ENCODE data around the gene MAD2L1BP.

MAD2L1BP gene

GRCh38 chr6:43679057-43679456 lies 43.4 kb downstream of the MAD2L1BP start:
- Histone ChIP-seq H3K4me3 (no peak overlapping the region), H3K9me3 (no peaks in the 10 kb centered on the region), H3K27me3 (no peaks in the 10 kb centered on the region), H3K4me1 (no peaks in the 10 kb centered on the region), H3K27ac (no peak overlapping the region), H3K36me3 (peaks cover 42 to 78% (median 68%) of the 10 kb centered on the region in 3 donors)
- TF ChIP-seq CTCF (IDR thresholded peaks at IDR 0.05): no peak
- intact Hi-C loops (cut with DNase I; ENCODE audit: low total_unique reads): loop anchor here (5.0 kb wide), 1 partner anchor 152 kb away; no protein-coding TSS in a partner anchor
- DNase-seq: no peak

- H3K27ac ChIP-seq: no peak overlapping the region
- no peak for TF ChIP-seq CTCF (IDR thresholded peaks at IDR 0.05)
- no peaks in the 10 kb centered on the region for H3K4me1 ChIP-seq
- no peaks in the 10 kb centered on the region for H3K9me3 ChIP-seq
- no peak for DNase-seq
- H3K36me3 ChIP-seq: peaks cover 28 to 63% (median 53%) of the 10 kb centered on the region in 3 donors
- intact Hi-C loops (cut with DNase I; ENCODE audit: low total_unique reads): no loop called here
- H3K4me3 ChIP-seq: no peak overlapping the region
- H3K27me3 ChIP-seq: no peaks in the 10 kb centered on the region
Observed at GRCh38 chr6:43680308-43681200, 44.9 kb downstream of the MAD2L1BP start.

GRCh38 chr6:43681303-43681702 lies 45.7 kb downstream of the MAD2L1BP start:
- H3K4me3 ChIP-seq: no peak overlapping the region
- H3K36me3 ChIP-seq: peaks cover 24 to 56% (median 46%) of the 10 kb centered on the region in 3 donors
- H3K4me1 ChIP-seq: peaks cover 0 to 3% (median 2%) of the 10 kb centered on the region in 4 donors
- TF ChIP-seq CTCF (IDR thresholded peaks at IDR 0.05): no peak
- DNase-seq: no peak
- H3K27ac ChIP-seq: no peak overlapping the region
- H3K9me3 ChIP-seq: no peaks in the 10 kb centered on the region
- no peaks in the 10 kb centered on the region for H3K27me3 ChIP-seq
- intact Hi-C loops (cut with DNase I; ENCODE audit: low total_unique reads): no loop called here

GRCh38 chr6:43682724-43683429 lies 47.2 kb downstream of the MAD2L1BP start:
- intact Hi-C loops (cut with DNase I; ENCODE audit: low total_unique reads): no loop called here
- Histone ChIP-seq H3K27me3 (no peaks in the 10 kb centered on the region), H3K9me3 (no peaks in the 10 kb centered on the region), H3K4me1 (peaks cover 0 to 13% (median 8%) of the 10 kb centered on the region in 4 donors), H3K27ac (no peak overlapping the region), H3K4me3 (no peak overlapping the region), H3K36me3 (peaks cover 8 to 40% (median 31%) of the 10 kb centered on the region in 3 donors)
- TF ChIP-seq CTCF (IDR thresholded peaks at IDR 0.05): no peak
- DNase-seq: no peak

- no peaks in the 10 kb centered on the region for H3K9me3 ChIP-seq
- no peak for TF ChIP-seq CTCF (IDR thresholded peaks at IDR 0.05)
- no peak overlapping the region for H3K4me3 ChIP-seq
- H3K36me3 ChIP-seq: peaks cover 0 to 30% (median 21%) of the 10 kb centered on the region in 3 donors
- peaks cover 0 to 19% (median 11%) of the 10 kb centered on the region in 4 donors for H3K4me1 ChIP-seq
- H3K27ac ChIP-seq: no peak overlapping the region
- intact Hi-C loops (cut with DNase I; ENCODE audit: low total_unique reads): no loop called here
- H3K27me3 ChIP-seq: no peaks in the 10 kb centered on the region
- DNase-seq: no peak
Observed at GRCh38 chr6:43683708-43684455, 48.2 kb downstream of the MAD2L1BP start.
